MG63 (cell line): ENCODE results near the gene VAV3. TPM values are rescaled to one million over a fixed set of nuclear protein-coding genes. Genes with fewer than 3 reads are reported as not detected.

Experiments used
- DNase-seq: peaks from one replicate; pipeline ENCODE4 v3.0.0-alpha.2; 2020
- H3K27me3 ChIP-seq: fragments of 250-450 bp; sonication (Bioruptor Pico); 2 replicates; pipeline ENCODE4 v1.5.1; 2020; ENCODE audit warnings: mild to moderate bottlenecking, moderate library complexity
- H3K36me3 ChIP-seq: fragments of 250-450 bp; sonication (Bioruptor Pico); 2 replicates; pipeline ENCODE4 v1.5.1; 2020; ENCODE audit warnings: mild to moderate bottlenecking, moderate library complexity
- H3K4me3 ChIP-seq: fragments of 250-450 bp; sonication (Bioruptor Pico); 2 replicates; pipeline ENCODE4 v1.5.1; 2020; ENCODE audit warnings: mild to moderate bottlenecking, moderate library complexity
- H3K9me3 ChIP-seq: fragments of 250-450 bp; sonication (Bioruptor Pico); 2 replicates; pipeline ENCODE4 v1.5.1; 2020; ENCODE audit warnings: mild to moderate bottlenecking, moderate library complexity
- total RNA-seq: library from RNA; depleted of rRNA; stranded (reverse); fragments of >200 nt; shearing (Covaris generic); gene quantifications from 2 replicates; pipeline ENCODE4 v1.2.3, GENCODE V29; 2014; ENCODE audit warnings: low replicate concordance

The VAV3 gene
- total RNA-seq, 1 experiment from 2014 or later, result 0.30 TPM

DNA sequence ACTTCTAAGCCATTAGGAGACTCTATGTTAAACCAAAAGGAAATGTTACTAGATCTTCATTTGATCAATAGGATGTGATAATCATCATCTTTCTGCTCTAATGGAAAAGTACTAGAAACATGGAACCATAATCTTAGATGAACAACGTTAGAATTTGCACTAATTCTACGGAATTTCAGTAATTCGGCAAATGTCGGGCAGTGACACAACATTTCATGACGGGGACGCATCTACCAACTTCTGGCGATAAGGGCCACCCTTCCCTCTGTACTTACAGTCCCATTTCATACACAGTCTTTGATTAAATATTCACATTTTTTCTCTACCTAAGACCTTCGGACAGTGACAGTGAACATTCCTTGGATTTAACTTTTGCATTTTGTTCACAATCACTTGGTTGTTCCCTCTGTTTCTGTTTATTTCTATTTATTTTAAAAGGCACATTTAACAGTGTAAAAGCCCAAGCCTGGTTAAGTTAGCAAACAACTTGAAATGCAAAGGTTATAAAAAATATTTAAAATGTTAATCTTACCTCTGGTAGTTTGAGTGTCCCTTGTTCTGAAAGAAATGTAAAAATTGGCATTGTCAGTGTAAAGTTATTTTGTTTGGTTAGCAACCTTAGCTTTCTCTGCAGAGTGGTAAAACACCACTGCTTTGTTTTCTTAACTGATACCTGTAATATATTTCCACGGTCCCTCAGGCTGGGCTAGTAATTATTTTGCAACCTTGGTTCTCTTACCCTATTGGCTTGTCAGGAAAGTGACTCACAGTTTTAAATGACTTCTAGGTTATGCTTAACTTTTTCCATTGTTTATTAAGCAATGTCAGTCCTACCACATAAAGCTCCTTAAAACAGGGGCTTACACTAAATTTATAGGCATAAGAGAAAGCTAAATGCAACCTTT lies 276.9 kb downstream of the VAV3 start:
- H3K27me3 ChIP-seq, result no peaks in the 10 kb centered on the region
- H3K4me3 ChIP-seq, result no peak overlapping the region
- DNase-seq, result no peak
- H3K9me3 ChIP-seq, result no peaks in the 10 kb centered on the region
- no peaks in the 10 kb centered on the region for H3K36me3 ChIP-seq

DNA sequence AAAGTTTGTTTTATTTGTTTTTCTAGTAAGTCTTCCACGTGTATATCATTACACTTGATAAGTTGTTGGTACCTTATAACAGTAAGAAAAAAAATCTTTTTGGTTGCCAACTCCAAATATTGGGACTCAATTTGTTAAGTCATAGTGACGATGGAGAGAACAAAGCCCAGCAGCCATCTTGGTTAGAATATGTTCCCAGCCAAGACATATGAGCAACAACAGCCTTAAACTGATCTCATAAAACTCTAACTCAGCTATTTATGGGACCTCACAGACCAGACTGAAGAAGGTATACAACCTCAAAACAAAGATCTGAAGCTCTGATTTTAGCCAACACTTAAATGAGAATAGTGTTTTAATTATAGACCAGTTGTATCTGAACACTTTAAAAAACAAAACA lies 281.3 kb downstream of the VAV3 start:
- no peaks in the 10 kb centered on the region for H3K36me3 ChIP-seq
- no peak overlapping the region for H3K4me3 ChIP-seq
- no peak for DNase-seq
- no peaks in the 10 kb centered on the region for H3K9me3 ChIP-seq
- no peaks in the 10 kb centered on the region for H3K27me3 ChIP-seq

DNA sequence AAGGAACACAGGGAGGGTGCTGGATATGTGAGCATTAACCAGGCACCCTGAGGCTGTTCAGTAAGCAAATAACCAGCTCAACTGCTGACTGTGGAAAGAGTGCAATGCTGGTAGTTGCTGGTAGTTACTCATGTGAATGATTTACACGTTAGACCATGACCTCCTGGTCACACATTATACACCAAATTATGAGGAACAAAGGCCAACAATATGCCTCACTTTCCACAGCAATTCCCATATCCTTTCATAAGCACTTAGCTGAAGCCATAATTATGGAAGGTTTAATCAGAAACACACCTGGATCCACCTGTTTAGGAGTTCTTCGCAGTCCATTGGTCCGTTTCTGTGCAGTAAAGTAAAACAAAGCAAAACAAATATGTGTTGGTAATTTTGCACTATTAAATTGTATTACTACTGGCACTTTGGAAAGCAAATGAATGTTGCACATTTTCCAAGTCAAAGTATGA lies 281.8 kb downstream of the VAV3 start:
- no peaks in the 10 kb centered on the region for H3K9me3 ChIP-seq
- H3K27me3 ChIP-seq, result no peaks in the 10 kb centered on the region
- H3K36me3 ChIP-seq, result no peaks in the 10 kb centered on the region
- no peak overlapping the region for H3K4me3 ChIP-seq
- no peak for DNase-seq

DNA sequence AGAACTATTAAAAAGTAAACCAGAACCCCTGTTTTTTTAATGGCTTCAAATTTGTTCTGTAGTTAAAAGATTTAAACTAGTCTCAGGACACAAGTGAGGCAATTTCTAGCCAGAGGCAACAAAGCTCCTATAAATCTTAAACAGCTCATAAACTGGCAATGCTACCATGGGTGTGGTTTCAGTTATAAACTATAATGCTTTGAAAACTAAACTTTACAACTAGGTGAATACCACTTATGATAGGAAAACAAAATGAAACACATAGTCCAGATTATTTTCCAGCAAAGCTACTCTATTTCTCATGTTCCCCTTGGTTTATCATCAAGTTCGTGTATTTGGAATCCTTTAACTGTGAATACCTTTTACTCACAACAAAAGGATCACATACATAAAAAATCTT lies 282.5 kb downstream of the VAV3 start:
- no peak for DNase-seq
- Histone ChIP-seq H3K27me3 (no peaks in the 10 kb centered on the region), H3K4me3 (no peak overlapping the region), H3K9me3 (no peaks in the 10 kb centered on the region), H3K36me3 (no peaks in the 10 kb centered on the region)

DNA sequence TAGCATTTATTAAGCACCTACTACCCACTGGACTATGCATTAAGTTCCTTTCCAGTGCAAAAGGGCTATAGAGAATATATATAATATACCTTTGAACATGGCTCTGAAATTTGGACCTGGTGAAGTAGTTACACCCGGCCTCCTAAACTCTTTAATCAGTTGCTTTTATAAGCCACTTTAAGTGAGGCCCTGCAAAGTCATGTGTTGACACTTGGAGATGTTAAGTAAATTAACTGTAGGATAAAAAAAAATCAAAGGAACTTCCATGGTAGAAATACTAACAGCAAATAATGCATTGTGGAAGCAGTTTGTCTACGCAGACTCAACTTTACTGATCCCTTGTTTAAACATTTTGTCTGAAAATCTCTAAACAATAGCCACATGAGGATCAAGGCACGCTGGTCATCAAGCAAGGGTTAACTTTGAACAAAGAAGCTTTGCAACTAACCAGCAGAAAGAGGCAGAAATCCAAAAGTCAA lies 283.9 kb downstream of the VAV3 start:
- Histone ChIP-seq H3K4me3 (no peak overlapping the region), H3K9me3 (no peaks in the 10 kb centered on the region), H3K36me3 (no peaks in the 10 kb centered on the region), H3K27me3 (no peaks in the 10 kb centered on the region)
- DNase-seq, result no peak

DNA sequence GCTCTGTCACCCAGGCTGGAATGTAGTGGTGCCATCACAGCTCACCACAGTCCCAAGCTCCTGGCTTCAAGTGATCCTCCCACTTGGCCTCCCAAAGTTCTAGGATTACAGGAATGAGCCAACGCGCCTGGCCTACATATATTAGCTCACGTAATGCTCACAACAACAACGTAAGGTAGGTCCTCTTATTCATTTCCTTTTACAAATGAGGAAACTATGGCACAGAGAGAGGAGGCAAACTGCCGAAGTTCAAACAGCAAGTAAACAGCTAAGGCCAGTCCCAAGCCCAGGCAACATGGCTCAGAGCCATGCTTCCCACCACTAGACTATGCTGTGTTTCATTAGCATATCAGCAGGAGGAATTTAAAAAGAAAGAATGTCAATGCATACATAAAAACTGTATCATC lies 284.4 kb downstream of the VAV3 start:
- Histone ChIP-seq H3K36me3 (no peaks in the 10 kb centered on the region), H3K27me3 (no peaks in the 10 kb centered on the region), H3K9me3 (no peaks in the 10 kb centered on the region), H3K4me3 (no peak overlapping the region)
- no peak for DNase-seq

DNA sequence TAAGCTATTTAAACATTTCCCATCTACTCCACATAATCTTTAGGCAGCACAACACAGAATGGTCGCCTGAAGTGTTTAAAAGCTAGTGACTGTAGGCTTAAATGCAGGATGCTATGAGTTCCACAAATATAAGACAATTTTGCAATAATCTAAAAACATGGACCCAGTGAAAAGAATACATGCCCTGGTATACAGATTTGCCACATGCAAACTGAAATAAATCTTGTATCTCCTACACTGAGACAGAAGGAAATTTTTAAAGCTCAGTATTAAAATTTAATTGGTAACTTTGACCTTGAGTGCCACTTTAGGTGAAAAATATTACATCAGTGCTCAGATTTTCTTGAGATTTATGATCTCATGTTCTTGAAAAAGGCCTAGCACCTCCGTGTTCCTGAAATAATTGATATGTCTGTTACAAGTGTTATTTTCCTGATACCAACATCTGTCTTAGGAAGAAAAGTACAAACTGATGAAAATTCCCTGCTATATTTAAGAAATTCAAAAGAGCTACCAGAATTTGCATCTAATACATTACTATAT lies 285.5 kb downstream of the VAV3 start:
- Histone ChIP-seq H3K4me3 (no peak overlapping the region), H3K9me3 (no peaks in the 10 kb centered on the region), H3K36me3 (no peaks in the 10 kb centered on the region), H3K27me3 (no peaks in the 10 kb centered on the region)
- no peak for DNase-seq

DNA sequence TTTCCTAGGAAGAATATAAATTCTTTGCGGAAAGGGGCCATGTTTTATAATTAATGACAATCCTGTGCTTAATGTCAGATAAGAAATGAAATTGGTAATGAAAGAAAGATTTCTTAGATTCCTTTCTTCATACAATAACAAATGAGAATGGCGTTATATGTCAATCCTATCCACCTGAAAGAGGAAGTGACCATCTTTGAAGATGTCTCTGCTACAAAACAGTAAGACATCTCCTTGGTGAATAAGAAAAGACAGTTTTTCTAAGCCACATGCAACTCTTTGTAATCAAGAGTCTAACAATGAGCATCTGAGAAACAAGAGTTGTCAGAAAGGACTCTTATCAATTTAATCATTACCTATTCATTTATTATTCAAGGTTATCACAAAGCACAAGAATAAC lies 286.0 kb downstream of the VAV3 start:
- Histone ChIP-seq H3K4me3 (no peak overlapping the region), H3K9me3 (no peaks in the 10 kb centered on the region), H3K27me3 (no peaks in the 10 kb centered on the region), H3K36me3 (no peaks in the 10 kb centered on the region)
- no peak for DNase-seq

DNA sequence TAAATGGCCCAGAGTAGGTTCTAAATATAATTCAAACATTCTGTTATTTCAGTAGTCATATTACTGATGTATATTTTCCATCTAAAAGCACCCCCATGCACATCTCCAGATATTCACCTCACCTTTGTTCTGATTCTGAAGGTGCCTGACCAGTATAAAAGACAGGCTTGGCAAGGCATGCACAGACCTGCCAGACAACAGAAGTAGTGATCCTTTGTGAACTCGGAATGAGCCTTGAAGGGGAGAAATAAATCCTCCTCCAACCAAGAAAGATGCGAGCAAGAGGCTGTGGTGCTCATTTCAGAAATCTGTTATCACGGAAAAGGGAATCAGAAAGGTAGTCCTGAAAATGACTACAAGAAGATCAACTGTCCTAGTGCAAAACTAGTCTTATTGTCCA lies 287.3 kb downstream of the VAV3 start:
- Histone ChIP-seq H3K9me3 (no peaks in the 10 kb centered on the region), H3K4me3 (no peak overlapping the region), H3K36me3 (no peaks in the 10 kb centered on the region), H3K27me3 (no peaks in the 10 kb centered on the region)
- no peak for DNase-seq

DNA sequence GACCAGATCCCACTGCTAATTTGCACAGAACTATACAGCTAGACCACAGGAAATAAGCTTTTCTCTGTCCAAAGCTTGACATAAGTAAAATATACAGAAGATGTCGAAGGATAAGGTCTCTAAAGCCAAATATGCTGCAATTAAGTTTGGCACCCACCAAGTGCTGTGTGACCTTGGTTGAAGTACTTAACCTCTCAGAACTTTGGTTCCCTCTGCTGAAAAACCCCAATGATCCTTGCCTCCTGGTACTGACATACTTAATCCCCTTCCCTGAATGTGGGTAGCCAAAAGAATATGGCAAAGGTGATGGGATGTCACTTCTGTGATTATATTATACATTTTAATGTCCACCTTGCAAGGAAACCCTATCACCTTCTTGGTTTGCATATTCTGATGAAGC lies 290.5 kb downstream of the VAV3 start:
- H3K4me3 ChIP-seq, result no peak overlapping the region
- no peaks in the 10 kb centered on the region for H3K27me3 ChIP-seq
- no peaks in the 10 kb centered on the region for H3K36me3 ChIP-seq
- H3K9me3 ChIP-seq, result no peaks in the 10 kb centered on the region
- no peak for DNase-seq

DNA sequence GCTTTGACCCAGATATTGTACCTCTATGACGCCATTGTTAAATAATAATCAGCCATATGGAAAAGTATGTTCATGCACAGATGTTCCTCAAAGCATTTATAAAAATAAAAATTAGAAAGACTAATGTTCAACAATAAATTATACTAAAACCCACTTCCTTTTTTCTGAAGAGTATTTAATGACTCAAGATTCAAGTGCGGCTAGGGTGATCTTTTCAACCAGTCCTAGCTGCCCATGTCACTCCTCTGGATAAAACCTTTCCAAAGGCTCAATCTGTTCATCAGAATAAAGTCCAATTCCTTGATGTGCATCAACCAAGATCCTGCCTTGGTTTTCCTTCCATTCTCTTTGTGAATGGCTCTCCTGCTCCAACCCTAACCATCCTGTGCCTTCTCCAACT lies 292.0 kb downstream of the VAV3 start:
- Histone ChIP-seq H3K4me3 (no peak overlapping the region), H3K36me3 (no peaks in the 10 kb centered on the region), H3K27me3 (no peaks in the 10 kb centered on the region), H3K9me3 (no peaks in the 10 kb centered on the region)
- DNase-seq, result no peak

DNA sequence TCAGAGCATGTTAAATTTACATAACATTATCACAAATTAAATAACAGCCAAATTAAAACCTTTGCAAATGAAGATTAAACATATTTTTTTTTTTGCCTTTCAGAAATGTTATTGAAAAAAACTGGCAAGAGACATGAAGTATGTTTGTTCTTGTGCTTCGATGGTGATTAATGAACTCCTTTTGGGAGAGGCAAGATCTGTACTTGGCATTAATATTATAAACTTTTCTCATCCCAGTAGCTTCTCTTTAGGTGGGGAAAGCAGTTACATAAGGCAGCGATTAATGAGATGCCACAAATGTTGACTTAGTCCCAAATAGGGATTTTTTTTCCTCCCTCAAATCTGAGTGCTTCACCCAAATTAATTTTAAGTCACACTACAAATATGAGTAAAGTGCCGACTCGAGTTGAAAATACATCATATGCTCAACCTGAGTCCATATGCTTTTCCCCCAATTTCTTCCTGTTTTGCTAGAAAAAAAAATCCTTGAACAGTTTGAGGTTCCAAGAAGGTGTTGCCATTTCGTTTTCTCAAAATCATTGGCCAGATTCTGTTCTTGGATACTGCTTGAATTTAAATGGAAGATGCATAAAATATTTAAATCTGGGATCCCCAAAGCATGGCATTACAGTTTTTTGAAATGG lies 294.5 kb downstream of the VAV3 start:
- no peak for DNase-seq

DNA sequence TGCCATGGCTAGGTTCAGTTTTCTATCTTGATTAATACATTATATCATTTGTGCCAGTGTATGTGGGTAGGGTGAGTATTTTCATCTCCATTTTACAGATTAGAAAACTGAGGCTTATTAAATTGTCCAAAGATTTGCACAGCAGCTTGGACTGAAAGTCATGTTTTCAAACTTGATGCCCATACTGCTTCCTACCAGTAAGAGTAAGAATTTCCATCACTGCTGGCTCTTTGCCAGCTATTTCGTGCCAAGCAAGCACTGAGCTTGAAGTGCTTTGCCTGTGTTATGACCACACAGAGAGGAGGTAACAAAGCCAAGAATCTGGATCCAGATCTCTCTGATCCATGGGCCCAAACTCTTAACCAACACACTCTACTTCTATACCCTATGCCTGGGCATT lies 295.0 kb downstream of the VAV3 start:
- DNase-seq, result peak; percentile 98
- H3K36me3 ChIP-seq, result no peaks in the 10 kb centered on the region
- H3K4me3 ChIP-seq, result no peak overlapping the region
- H3K9me3 ChIP-seq, result no peaks in the 10 kb centered on the region
- H3K27me3 ChIP-seq, result no peaks in the 10 kb centered on the region

More for the DNA sequence above, 294.5 kb downstream of the VAV3 start:
- H3K9me3 ChIP-seq, result no peaks in the 10 kb centered on the region
- no peaks in the 10 kb centered on the region for H3K36me3 ChIP-seq
- H3K4me3 ChIP-seq, result no peak overlapping the region
- no peaks in the 10 kb centered on the region for H3K27me3 ChIP-seq

DNA sequence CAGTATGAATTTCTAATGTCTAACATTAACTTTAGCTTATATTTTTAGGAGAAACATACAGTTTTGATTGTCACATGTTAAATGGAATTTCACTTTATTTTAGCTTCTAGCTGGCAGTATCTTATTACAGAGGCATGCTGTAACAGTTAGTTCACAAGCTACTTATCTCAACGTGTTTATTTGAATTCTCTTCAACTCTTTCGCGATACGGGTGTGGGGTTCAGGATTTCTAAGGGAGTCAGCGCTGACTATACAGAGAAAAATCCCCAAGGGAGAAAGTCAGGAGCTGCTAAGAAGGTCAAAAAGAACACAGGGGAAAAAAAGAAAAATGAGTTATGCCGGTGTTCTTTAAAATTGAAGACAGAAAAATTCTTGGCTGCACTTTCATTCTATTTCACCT lies 296.2 kb downstream of the VAV3 start:
- H3K9me3 ChIP-seq, result no peaks in the 10 kb centered on the region
- no peak for DNase-seq
- no peak overlapping the region for H3K4me3 ChIP-seq
- no peaks in the 10 kb centered on the region for H3K36me3 ChIP-seq
- H3K27me3 ChIP-seq, result no peaks in the 10 kb centered on the region

DNA sequence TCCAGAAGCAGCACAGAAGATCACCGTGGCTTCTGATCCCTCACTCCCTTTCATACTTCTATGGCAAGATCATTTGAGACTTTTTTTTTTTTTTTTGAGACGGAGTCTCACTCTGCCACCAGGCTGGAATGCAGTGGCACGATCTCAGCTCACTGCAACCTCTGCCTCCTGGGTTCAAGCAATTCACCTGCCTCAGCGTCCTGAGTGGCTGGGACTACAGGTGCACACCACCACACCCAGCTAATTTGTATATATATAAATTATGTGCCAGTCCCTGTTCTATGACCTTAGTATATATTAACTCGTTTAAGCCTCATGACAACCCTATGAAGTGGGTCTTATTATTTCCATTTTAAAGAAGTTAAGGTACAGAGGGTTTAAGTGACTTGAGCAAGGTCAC lies 298.5 kb downstream of the VAV3 start:
- no peaks in the 10 kb centered on the region for H3K27me3 ChIP-seq
- no peak overlapping the region for H3K4me3 ChIP-seq
- no peaks in the 10 kb centered on the region for H3K36me3 ChIP-seq
- no peak for DNase-seq
- H3K9me3 ChIP-seq, result no peaks in the 10 kb centered on the region

DNA sequence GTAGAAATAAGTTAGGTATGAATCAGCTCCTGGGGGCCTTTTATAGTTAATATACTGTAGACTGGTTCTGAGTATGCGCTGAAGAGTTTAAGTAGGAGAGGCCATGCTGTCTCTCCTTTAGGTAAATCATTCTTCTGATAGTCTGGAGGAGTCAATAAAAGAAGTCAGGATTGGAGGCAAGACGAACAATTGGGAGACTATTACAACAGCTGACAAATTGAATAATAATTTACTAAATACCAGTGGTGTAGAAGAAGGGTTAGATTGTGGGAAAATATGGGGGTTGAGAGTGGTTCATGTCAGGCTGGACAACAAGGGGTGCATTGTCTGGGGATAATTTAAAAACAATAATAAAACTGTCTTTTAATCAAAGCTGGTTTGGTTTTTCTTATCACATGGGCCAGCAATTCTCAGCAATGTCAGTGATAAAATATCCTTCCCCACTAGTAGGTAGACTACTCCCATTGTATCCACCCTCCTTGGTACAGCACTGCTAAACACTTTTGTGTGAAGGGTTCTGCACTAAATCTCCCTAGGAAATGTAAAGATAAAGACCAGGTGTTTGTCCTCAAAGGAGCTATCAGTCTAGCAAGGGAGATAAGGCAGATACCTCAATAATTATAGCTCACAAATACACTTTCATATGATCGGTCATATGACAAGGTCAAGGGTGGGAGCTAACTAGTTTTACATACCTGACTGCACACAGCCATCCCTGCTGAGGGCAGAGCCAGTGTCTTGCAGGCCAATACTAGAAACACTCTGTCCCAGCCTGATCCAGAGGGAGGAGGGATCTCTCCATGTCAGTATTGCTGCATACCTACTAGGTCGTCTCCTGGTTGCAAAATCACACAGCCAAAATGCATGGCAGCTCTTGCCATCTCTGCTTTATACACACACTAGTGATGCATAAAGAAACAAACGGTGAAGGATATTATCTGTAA lies 299.7 kb downstream of the VAV3 start:
- Histone ChIP-seq H3K9me3 (no peaks in the 10 kb centered on the region), H3K27me3 (no peaks in the 10 kb centered on the region), H3K4me3 (no peak overlapping the region), H3K36me3 (no peaks in the 10 kb centered on the region)
- no peak for DNase-seq

DNA sequence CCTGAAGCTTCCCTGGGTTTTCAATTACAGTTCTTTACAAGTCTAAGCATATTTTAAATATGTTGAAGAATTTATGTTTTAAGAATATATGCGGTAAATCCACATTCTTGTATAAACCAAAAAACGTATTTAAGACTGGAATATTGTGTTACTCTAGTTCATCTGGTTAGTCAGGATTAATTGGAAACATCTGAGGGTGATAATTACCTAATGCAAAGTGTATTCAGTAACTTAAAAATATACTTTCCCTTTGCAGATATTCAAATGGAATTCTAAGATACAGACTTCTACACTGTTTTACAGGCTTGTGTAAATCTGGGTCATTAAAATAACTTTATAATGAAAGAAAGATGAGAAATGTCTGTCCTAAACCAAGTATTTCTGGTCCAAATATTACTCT lies 302.0 kb downstream of the VAV3 start:
- Histone ChIP-seq H3K36me3 (no peaks in the 10 kb centered on the region), H3K4me3 (no peak overlapping the region), H3K9me3 (no peaks in the 10 kb centered on the region), H3K27me3 (no peaks in the 10 kb centered on the region)
- no peak for DNase-seq
